NCI-H510A treated with DMSO at 0.1 percent for 48 hours (cell line): ENCODE results near the gene SEMA3D.

Source experiments
- DNase-seq: peaks from one replicate; lab custom pipeline; 2025; lab: John Stamatoyannopoulos, UW

The SEMA3D gene

GRCh38 chr7:85186521-85187241 is at the start of gene SEMA3D:
SEMA3D (minus strand) TSS chr7:85187056; CDS start chr7:85121891, 65,165 bp downstream.
- DNase-seq: peak; percentile 33

DNA sequence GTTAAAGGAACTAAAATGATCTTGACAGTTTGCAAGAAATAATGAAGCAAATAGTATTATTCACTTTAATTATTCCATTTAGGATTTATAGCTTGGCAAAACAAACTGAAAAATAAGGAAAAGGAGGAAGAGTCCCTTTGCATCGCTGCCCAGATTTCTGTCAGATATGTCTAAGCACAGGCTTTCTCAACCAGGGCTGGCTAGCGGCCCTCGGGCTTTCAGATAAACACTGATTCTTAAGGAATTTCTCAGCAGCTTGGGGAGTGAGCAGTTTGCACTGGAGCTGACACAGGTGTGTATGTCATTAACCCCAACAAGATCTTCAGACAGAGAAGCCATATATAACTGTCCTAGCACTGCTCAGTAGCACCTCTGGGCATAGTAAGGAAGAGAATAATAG is 47.9 kb upstream of the SEMA3D start:
- no peak for DNase-seq

GRCh38 chr7:85232068-85232467 is 45.2 kb upstream of the SEMA3D start:
- no peak for DNase-seq

GRCh38 chr7:85230623-85231022 is 43.8 kb upstream of the SEMA3D start:
- no peak for DNase-seq

DNA sequence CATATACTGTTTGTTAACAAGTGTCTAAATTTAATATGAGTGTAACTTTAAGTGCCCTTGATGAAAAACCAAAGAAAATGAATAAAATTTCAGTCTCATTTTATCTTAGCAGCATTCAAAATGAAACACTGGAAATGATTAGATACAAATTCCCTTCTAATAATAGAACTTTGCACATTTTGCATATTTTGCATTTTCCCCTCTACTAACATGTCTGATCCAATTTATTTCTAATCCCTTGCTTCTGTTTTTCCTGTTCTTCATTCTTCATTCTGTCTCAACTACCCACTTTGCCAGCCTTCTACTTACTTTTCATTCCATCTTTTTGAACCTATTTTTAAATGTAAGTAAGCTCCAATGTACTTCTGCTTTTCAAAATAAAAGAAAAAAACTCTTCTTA is 42.7 kb upstream of the SEMA3D start:
- DNase-seq: no peak

GRCh38 chr7:85226361-85227085 is 39.7 kb upstream of the SEMA3D start:
- no peak for DNase-seq

GRCh38 chr7:85224171-85224570 is 37.3 kb upstream of the SEMA3D start:
- no peak for DNase-seq

- DNase-seq: no peak
Measured at GRCh38 chr7:85222522-85222921, 35.7 kb upstream of the SEMA3D start.

- no peak for DNase-seq
Measured at GRCh38 chr7:85221796-85222195, 34.9 kb upstream of the SEMA3D start.

- DNase-seq: no peak
Measured at GRCh38 chr7:85220651-85221050, 33.8 kb upstream of the SEMA3D start.

GRCh38 chr7:85220023-85220422 is 33.2 kb upstream of the SEMA3D start:
- no peak for DNase-seq

GRCh38 chr7:85217085-85217484 is 30.2 kb upstream of the SEMA3D start:
- no peak for DNase-seq

DNA sequence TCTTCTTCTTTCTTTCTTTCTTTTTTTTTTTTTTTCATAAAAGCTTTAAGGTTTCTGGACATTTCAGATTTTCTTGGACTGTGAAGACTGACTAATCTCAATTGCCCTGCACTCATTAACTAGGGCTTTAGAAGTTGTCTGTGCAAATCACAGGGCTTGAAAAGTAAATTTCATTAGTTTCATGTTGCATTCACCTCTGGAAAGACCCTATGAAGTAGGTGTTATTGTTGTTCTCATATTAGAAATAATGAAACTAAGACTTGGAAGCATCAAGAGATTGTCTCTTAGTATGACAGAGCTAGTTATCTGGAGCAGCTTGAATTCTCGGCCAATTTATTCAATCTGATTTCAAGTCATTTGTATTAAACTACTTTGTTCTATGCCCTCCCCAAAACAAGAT is 28.2 kb upstream of the SEMA3D start:
- no peak for DNase-seq

- DNase-seq: no peak
Measured at GRCh38 chr7:85213500-85213899, 26.6 kb upstream of the SEMA3D start.

DNA sequence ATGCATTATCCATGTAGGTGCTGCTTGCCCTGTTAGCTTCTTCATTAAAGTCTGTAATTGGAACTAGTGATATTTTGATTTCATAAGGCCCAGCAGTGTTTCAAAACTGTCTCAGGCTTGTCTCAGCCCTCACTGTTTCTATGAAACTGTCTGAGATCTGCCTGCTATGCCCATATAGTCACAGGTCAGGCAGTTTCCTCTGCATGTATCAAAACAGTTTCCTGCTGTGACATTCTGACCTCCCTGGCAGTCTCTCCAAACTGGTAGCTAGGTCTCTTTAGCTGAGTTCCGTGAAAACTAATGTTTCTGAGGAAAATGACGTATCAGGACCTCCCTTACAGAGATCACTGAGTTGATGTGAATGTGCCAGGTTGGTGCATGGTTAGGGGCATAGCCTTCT is 18.9 kb upstream of the SEMA3D start:
- no peak for DNase-seq

DNA sequence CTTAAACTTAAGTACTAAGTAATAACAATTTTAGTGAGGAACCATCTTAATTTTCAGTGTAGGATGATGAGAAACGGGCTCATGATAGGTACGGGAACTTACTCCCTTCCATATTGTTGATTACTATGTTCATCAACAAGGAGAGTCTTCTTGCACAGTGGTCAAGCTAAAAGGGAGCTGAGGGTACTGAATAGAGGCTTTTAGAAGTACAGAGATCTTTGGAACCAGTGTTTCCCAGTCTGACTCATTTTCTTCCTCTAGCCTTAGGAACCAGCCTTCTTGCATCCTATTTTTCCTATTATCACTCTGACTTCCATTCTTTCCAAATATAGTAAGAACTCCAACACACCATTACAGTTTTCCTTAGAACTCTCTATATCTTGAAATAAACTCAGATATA is 17.6 kb upstream of the SEMA3D start:
- DNase-seq: no peak

- DNase-seq: no peak
Measured at GRCh38 chr7:85204061-85204460, 17.2 kb upstream of the SEMA3D start.

GRCh38 chr7:85201209-85201608 is 14.4 kb upstream of the SEMA3D start:
- no peak for DNase-seq

DNA sequence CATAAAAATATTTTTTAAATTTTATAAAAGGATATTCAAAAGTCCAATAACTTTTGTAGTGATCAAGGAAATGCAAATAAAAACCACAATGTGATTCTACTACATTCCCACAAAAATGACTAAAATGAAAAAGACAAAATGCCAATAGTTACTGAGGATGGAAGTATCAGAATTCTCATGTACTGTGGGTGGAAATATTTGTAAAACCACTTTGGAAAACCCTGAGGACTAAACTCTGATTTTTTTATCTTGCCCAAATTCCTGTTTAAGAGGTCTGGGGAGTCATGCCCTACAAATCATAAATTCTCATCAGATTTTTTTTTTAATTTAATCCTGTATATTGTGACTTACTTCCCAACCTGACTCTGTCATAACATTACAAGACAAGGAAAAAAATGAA is 9.8 kb upstream of the SEMA3D start:
- no peak for DNase-seq

DNA sequence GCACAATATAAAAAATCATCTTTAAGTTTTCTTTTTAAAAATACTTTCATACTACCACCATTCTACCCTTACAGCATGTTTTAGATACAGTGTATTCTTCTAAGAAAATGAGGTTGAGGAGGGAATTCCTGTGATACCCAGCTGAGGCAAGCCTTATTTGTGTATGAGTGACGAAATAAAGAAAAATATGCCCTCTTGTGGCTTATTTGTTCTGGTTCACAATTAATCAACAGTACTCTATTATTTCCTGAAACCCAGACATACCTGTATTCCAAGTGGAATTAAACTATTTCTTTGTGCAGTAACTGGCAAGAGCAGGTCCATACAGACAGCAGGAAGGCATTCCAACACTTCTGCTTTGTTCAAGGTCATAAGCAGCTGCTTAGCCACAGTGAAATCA is 4.5 kb upstream of the SEMA3D start:
- DNase-seq: no peak

DNA sequence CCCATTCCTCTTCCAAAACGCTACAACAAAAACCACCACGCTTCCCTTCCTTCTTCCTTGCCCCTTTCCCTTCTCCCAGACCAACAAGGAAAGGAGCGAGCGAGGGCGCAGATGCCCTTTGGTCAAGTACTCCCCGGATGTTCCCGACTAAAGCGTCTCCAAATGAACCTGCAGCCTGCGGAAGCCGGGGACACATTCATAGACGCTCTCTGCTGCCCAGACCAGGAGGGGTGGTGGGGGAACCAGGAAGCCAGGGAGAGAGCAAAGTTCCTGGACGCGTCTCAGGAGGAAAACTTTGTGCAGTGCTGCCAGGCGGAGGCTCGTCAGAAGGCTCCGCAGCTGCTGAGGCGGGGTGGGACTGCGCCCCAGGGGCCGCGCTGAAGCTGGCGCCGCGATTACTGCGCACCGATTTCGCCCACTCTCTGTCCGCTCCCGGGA is 754 bp downstream of the SEMA3D start:
- DNase-seq: peak; percentile 16

DNA sequence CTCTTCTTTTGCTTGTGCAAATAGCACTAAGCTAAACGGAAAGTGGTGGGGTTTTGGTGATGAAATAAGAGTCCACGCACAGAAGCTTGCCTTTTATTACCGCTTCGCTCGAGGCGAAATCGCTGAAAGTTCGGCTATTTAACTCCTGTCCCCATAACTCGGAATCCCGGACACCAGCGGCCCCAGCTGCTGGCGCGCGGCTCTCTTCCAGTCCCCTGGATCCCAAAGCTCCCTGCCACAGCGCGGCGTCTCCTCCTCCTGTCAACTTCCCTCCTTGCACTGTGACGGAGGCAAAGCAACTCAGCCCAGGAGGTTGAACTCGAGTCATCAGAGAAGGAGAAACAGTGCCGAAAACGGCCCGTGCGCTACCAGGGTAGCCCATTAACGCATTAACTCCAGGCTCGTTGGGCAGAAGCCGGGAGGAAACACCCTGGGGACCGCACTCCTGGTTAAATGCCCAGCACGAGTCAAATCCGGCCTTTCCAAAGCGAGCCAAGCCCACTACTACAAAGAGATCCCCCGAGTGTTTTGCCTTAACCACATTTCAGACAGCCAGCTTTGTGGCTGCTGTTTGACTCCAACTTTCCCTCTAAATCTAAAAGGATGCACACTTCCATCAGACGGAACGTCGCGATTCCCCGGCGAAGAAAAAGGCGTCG is 1.3 kb downstream of the SEMA3D start:
- peak; percentile 8 for DNase-seq
